Stimulated activated CD8-positive, alpha-beta memory T cell treated with anti-CD3 and anti-CD28 coated beads, Interleukin-12 subunit alpha, Interleukin-12 subunit beta, amount 100 ng/mL, for 1 hour (primary cell): ENCODE results near the gene HORMAD2.
"Not testable (repeated sequence)": the region's sequence is repeated elsewhere in the genome, so short reads cannot be mapped to it uniquely, and the experiment has no call there.

ENCODE experiments used
- DNase-seq: peaks from one replicate; pipeline ENCODE4 v3.0.0-alpha.2; 2020; ENCODE audit warnings: low read depth

HORMAD2 gene

DNA sequence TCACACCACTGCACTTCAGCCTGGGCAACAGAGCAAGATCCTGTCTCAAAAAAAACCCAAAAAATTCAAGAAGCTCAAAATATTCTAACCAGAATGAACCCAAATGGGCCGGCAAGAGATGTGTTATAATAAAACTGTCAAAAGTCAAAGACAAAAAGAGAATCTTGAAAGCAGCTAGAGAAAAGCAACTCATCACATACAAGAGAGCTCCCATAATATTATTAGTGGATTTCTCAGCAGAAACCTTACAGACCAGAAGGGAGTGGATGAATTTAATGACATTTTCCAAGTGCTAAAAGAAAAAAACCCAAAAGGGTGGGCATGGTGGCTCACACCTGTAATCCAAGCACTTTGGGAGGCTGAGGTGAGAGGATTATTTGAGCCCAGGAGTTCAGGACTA lies 22.9 kb upstream of the HORMAD2 start:
- DNase-seq, result no peak

DNA sequence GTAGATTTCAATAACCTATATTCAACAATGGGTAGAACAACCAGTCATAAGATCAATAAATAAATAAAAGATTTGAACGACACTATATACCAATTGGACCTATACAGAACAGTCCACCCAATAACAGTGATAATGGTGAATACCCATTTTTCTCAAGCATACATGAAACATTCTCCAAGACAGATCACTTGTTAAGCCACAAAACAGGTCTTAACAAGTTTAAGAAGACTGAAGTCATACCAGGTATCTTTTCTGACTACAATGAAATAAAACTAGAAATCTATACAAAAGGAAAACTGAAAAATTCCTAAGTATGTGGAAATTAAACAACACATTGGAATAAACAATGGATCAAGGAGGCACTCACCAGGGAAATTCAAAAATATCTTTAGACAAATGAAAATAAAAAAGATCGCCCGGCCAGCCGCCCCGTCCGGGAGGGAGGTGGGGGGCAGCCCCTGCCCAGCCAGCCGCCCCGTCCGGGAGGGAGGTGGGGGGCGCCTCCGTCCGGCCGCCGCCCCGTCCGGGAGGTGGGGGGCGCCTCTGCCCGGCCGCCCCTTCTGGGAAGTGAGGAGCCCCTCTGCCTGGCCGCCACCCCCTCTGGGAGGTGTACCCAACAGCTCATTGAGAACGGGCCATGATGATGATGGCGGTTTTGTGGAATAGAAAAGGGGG lies 20.8 kb upstream of the HORMAD2 start:
- not testable (repeated sequence) for DNase-seq

DNA sequence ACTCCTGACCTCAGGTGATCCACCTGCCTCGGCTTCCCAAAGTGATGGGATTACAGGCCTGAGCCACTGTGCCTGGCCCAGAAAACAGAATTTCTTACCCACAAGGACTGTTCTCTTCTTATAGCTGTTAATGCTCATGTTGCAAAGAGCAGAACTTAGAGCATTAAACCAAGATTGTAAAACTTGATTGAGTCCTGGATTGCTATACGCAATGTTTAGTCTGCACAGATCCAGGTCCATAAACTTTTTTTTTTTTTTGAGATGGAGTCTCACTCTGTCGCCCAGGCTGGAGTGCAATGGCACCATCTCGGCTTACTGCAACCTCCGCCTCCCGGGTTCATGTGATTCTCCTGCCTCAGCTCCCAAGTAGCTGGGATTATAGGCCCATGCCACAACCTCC lies 19.2 kb upstream of the HORMAD2 start:
- not testable (repeated sequence) for DNase-seq

DNA sequence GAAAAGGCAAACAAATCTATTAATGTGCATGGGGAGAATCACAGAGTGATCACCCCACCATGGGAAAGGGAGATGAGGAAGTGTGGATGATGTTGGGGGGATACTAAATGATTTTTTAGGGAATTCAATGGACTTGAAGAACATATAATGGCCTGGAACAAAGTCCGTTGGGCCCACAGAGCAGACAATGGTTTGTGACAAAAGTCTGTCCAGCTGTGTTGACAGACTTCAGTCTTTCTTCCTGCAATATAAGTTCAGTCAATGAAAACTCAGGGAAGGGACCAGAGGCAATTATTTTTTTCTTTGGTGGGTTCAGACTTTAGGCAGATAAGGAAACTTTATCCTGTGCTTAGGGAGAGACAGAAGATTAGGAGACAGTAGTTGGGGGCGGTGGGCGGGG lies 18.0 kb upstream of the HORMAD2 start:
- DNase-seq, result no peak

DNA sequence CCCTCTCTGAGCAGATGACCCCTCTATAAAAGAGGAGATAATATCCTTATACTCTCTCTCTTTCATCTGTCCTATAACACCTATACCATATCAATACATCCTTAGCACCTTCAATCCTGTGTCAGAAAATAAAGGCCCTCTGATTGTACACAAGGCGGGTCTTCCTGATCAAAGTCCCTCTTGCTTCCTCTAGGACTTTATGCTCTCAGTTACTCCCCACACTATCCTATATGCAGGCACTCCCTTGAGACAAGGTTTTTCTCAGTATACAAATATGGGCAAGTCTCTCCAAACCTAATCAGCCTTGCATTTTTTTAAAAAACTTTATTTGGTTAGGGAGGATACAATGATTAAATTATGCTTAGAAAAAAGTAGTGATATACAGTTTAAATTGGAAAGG lies 17.3 kb upstream of the HORMAD2 start:
- DNase-seq, result no peak

DNA sequence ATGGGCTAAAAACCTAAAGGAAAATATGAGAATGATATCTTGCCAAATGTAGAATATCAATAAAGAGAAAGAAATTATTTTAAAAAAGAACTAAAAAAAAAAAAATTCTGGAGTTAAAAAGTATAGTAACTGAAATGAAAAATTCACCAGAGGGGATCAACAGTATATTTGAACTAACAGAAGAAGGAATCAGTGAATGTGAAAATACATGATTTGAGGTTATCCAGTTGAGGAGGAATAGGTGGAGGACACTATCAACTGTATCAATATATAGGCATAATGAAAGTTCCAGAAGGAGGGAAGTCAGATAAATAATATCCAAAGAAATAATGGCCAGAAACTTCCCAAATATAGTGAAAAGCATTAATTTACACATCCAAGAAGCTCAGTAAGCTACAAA lies 16.1 kb upstream of the HORMAD2 start:
- no peak for DNase-seq

DNA sequence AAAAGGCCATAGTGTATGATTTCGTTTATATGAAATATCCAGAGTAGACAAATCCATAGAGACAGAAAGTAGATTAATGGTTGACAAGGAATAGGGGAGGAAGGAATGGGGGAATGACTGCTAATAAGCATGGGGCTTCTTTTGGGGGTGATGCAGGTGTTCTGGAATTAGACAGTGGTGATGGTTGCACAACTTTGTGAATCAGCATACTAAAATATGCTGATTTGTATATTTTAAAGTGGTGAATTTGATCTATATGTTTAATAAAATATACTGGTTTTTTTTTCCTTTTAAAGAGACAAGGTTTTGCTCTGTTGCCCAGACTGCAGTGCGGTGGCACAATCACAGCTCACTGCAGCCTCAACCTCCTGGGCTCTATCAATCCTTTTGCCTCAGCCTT lies 6.5 kb upstream of the HORMAD2 start:
- no peak for DNase-seq

DNA sequence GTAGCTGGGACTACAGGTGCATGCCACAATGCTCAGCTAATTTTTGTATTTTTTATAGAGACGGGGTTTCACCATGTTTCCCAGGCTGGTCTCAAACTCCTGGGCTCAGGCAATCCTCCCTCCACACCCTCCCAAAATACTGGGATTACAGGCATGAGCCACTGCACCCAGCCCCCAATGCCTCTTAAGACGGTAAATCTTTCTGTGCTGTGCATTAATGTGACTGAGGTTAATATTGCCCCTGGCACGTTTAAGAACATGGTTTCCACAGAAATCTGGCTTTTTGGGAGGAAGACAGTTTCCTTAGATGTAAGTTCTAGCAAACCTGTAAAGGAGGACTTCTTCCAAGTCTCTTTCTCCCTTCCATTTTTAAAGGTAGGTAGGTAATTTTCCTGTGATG lies 6.1 kb upstream of the HORMAD2 start:
- no peak for DNase-seq

DNA sequence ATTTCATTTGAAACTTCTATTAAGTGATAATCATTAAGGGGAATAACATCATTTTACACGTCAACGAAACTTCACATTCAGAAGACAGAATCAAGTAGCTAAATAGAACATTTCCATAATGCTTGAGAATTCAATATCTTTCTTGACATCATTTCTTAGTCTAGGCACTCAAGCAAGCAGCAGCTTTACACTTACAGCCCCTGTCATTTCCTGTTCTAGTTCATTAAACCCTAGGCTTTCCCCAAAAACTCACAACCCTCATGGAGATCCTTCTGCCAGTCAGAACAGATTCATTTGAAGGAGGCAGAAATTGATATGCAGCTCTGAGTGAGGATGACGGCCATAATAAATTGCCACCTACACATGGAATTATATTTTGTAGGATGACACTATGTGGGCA lies 5.3 kb upstream of the HORMAD2 start:
- DNase-seq, result no peak

DNA sequence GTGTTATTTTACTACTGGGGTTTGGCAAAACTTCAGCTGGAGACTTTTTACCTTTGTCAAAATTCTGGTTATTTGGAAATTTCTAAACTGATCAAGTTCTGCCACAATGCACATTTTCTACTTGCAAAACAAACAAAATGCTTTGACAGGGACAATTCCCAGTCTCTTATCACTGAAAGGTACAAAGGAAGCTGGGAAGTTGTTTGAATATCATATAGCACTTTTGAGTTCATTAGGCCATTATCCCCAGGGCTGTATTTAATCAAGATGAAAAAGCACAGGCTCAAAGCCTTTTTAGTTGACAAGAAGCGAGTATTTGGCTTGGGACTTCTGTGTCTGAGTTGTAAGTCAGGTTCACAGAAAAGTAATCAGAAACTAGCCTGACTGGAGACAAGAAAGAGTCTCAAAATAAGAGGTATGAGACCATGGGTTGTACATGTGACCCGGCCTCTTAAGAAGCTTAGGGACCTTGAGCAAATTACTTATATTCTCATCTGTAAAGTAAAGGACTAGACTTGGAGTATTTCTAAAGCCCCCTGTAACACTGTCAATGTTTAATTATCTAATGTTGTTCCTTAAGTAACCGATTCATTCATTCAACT lies 2.9 kb upstream of the HORMAD2 start:
- no peak for DNase-seq

DNA sequence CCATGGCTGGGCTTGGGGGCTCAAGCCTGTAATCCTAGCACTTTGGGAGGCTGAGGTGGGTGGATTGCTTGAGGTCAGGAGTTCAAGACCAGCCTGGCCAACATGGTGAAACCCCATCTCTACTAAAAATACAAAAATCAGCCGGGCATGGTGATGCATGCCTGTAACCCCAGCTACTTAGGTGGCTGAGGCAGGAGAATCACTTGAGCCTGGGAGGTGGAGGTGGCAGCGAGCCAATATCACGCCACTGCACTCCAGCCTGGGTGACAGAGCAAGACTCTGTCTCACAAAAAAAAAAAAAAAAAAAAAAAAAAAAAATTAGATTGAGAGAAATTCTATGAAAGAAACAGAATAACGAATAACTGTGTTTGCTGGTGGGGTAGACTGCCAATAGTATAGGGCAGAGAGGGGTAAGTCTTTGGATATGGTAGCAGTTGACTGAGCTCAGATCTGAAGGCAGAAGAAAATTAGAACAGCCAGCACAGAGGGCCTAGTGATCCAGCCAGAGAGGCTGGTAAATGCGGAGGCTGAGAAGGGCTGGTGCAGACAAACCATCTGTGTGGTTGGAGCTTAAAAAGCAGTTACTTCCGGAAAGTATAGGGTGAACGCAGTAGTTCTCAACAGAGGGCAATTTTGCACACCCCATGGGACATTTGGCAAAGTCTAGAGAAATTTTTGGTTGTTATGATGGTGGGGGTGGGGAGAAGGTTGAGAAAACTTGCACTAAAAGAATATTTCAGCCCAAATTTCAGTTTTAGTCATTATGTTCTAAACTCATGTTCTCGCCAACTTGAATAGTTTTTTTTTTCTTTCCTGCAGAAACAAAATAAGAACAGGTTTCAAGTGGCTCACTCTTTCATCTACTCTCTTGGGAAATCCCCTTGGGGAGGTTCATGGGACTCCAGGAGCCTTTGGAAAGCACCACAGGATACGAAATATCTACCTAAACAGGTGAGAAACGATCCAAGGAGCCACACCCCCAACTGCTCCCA lies 1.6 kb upstream of the HORMAD2 start:
- no peak for DNase-seq

DNA sequence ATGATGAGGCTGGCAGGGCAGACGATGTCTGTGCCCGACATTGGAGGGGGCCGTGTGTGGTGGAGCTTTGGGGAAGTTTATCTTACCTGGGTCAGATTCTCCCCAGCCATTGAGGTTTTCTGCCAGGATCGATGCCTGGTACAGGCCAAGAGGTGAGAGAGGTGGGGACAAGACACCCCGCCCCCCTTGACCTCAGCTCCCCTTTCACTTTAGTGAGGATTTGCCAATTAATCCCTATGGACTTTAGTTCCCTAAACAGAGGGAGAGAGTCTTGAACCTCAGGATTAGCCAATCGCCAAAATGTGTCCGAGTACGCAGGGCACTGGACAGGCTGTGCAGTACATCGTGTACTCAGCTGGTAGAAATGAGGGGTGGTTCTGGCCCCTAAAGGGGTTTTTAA lies 541 bp downstream of the HORMAD2 start:
- no peak for DNase-seq

DNA sequence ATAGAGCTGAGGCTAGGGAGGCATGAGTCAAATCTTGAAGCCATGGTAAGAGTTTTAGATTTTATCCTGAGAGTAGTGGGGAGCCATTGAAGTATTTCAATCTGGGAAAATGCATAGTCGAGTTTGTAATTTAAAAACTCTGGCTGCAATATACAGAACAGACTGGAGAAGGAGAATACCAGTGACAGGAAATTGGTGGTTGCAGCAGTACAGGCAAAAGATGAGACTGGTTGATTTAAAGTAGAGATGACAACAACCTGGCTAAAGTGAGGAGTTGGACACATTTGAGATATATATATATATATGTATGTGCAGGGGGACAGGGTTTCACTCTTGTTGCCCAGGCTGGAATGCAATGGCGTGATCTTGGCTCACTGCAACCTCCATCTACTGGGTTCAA lies 6.2 kb downstream of the HORMAD2 start:
- DNase-seq, result no peak

DNA sequence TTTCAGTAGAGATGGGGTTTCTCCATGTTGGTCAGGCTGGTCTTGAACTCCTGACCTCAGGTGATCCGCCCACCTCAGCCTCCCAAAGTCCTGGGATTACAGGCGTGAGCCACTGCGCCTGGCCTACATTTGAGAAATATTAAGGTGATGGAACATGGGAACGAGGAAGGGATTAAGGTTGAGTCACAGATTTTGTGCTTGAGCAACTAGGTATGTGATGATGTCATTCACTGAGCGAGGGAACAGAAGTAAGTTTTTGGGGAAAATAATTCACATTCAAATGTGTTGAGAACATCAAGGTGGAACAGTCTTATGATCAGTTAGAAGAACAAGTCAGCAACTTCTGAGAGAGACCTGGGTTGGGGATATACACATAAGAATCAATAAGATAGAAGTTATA lies 6.8 kb downstream of the HORMAD2 start:
- DNase-seq, result not testable (repeated sequence)

DNA sequence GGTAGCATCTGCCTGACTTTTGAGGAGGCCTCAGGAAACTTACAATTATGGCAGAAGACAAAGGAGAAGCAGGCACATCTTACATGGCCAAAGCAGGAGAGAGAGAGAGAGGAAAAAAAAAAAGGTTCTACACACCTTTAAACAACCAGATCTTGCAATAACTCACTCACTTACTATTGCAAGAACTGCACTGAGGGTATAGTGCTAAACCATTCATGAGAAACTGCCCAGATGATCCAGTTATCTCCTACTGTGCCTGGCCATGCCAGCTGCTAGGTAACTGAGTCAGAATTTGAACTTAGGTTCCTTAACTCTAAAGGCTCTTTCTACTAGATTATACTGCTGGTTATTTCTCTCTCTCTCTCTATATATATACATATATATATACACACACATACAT lies 7.3 kb downstream of the HORMAD2 start:
- DNase-seq, result no peak

DNA sequence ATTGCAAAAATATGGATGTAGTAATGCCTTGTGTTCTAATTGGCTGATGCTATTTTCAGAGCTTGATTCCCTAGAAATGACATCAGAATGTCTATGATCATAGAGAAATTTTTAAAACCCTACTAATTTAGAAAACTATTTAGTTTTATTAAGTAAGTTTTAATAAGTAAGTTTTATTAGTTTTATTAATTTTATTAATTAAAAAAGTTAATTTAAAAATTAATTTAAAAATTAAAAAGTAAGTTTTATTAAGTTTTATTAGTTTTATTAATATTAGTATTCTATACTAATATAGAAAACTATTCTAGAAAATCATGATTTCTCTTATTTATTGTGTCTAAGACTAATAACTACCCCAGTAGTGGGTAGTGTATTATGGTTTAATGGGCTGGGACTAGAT lies 8.2 kb downstream of the HORMAD2 start:
- no peak for DNase-seq

DNA sequence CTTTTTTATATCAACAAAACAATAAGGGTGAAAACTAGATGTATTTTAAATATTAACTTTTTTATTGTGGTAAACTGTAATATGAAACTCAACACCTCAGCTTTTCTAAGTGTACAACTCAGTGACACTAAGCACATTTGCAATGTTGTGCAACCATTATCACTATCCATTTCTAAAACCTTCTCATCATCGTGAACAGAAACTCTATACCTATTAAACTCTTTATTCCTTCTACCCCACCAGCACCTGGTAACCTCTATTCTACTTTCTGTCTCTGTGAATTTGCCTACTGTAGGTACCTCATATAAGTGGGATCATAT lies 9.4 kb downstream of the HORMAD2 start:
- DNase-seq, result no peak

DNA sequence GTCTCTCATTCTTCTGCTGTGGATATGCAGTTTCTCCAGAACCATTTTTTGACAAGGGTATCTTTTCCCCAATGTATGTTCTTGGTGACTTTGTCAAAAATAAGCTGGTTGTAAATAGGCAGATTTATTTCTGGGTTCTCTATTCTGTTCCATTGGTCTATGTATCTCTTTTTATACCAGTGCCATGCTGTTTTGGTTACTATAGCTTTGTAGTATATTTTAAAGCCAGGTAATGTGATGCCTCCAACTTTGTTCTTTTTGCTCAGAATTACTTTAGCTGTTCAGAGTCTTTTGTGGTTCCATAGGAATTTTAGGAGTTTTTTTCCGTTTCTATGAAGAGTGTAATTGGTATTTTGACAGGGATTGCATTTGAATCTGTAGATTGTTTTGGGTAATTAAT lies 12.4 kb downstream of the HORMAD2 start:
- DNase-seq, result no peak

DNA sequence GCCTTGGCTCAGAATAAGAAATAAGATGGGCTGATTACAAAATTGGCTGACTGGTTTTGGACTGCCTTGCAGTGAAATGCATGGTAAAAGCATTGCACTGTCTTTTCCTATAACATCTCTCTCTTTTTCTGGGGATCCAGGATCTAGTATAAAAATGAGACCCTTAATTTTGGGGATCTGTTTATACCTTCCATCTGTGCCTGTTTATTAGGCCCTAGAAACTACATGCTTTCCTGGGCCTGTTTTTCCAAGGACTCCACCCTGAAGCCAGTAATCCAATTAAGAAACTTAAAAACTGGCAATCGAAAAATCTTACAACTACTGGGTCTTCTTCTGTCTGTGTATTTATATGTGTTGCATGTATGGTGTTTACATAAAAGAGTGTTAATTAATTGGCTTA lies 14.5 kb downstream of the HORMAD2 start:
- no peak for DNase-seq

DNA sequence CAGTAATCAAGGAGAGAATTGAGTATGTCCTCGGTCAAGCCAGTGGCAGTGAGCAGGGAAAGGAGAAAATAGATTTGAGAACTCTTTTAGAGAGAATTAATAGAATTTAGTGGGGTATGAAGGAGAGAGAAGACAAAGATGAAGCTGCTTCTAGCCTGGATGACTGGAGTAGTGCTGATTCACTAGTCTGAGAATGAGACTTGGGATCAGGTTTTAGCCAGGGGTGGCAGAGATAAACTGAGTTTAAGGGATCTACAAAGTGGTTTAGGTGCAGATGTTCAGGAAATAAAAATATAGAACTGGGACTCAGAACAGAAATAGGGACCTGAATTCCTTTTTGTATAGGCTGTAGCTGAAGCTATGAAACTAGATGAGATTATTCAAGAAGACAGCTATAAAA lies 17.6 kb downstream of the HORMAD2 start:
- DNase-seq, result no peak

DNA sequence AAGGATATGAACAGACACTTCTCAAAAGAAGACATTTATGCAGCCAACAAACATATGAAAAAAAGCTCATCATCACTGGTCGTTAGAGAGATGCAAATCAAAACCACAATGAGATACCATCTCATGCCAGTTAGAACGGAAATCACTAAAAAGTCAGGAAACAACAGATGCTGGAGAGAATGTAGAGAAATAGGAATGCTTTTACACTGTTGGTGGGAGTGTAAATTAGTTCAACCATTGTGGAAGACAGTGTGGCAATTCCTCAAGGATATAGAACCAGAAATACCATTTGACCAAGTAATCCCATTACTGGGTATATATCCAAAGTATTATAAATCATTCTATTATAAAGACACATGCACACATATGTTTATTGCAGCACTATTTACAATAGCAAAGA lies 20.5 kb downstream of the HORMAD2 start:
- not testable (repeated sequence) for DNase-seq

DNA sequence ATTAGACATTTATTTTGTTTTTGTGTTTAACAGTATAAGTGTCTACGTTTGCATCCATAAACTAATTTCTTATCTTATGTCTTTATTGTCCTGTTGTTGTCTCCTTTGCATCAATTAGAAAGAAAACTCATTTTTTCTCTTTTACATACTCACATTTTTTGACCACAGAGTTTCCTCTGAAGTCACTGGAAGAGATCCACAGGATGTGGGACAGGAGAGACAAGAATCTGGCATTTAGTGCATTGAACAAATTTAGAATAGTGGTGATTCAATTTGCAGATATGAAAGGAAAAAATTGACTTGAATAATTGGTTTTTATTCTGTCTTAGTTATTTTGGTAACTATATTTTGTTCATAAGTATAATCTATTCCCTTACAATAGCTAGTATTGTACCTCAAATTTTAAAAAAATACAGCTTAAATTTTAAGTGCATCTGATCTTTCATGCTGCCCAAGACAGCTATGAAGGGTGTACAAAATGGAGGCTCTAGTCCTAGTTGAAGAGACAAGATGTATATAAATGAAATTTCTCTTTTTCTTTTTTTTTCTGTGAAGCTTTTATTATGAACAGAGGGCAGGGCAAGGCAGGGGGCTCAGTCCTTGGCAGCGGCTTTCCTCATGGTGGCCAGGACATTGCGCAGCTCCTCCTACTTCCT lies 24.4 kb downstream of the HORMAD2 start:
- no peak for DNase-seq

DNA sequence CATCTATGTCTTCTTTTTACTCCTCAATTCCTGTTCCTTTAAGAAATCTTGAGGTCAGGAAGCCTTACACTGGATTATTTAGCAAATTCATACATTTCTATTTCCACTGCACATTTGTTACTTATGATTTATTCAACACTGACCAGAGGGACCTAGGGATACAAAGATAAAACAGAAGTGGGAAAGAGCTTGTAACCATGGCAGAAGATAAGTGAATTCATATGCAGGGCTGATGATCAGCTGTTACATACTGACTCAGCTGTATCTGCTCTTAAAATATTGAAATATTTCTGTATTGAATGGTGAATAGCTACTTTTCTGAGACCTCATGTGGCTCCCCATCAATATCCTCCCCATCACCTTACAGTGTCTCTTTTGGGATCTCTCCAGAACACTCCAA lies 25.2 kb downstream of the HORMAD2 start:
- DNase-seq, result no peak
